GM21723 (cell line): ENCODE data around the gene RANBP3.
"Not testable (repeated sequence)": the region's sequence is repeated elsewhere in the genome, so short reads cannot be mapped to it uniquely, and the experiment has no call there.

ENCODE experiments used
- ATAC-seq: cut with Tn5 transposase; IDR thresholded peaks from one replicate; pipeline ENCODE4 v1.9.1; 2021; ENCODE audit warnings: mild to moderate bottlenecking, moderate library complexity; ENCODE audit not compliant: unreplicated experiment

Gene RANBP3

DNA sequence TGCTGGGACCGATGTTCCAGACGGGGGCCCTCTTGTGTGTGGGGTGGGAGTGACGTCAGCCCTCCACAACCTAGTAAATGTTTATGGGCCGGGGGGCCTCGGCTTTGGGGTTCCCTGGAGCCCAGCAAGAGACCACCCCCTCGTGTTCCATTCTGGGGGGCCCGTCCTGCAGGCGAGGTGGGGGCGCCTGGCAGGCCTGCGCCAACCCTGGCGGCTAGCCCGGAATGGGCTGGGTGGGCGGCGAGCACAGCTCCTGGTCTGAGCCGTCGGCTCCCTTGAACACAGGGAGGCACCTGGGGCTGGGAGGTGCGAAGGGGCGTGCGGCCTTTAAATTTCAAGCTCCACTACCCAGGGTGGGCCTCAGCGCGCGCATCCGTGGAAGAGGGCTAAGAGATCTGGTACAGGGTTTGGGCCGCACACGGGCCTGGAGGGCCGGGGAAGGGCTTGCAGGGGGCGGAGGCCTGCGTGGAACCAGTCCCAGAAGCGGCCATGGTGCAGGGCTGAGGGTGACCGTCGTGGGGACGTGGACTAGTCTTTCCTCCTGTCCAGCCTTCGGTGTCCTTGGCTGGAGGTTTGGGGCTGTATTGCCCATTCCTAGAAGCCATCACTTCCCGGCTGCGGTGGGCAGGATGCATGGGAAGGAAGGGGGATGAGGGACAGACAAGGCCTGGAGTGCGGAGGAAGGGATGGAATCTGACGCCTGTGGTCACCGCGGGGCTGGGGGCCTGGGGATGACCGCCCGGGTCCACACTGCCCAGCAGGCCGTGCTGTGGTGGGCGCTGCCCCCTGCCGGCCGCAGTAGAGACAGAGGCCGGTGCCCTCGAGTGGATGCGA, 85.8 kb downstream of the RANBP3 start:
- ATAC-seq: no peak

- no peak for ATAC-seq
Observed at GRCh38 chr19:5891572-5891937, 86.4 kb downstream of the RANBP3 start.

DNA sequence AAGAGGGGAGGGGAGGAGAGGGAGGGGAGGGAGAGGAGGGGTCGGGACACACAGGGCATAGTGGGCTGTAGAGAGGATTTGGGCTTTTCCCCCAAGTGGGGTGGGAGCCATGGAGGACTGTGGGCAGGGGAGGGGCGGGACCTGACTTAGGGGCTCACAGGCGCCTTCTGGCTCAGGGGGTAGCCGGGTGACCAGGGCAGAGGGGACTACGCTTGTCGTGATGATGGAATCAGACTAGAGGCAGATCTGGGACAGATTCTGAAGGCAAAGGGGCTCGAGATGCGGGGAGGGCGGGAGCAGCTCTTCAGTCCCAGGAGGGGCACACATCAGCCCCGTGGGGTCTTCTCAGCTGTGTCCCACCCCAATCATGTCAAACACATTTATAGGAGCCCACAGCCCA, 87.8 kb downstream of the RANBP3 start:
- no peak for ATAC-seq

- no peak for ATAC-seq
Observed at GRCh38 chr19:5889288-5889971, 88.5 kb downstream of the RANBP3 start.

- not testable (repeated sequence) for ATAC-seq
Observed at GRCh38 chr19:5884065-5884811, 93.7 kb downstream of the RANBP3 start.

DNA sequence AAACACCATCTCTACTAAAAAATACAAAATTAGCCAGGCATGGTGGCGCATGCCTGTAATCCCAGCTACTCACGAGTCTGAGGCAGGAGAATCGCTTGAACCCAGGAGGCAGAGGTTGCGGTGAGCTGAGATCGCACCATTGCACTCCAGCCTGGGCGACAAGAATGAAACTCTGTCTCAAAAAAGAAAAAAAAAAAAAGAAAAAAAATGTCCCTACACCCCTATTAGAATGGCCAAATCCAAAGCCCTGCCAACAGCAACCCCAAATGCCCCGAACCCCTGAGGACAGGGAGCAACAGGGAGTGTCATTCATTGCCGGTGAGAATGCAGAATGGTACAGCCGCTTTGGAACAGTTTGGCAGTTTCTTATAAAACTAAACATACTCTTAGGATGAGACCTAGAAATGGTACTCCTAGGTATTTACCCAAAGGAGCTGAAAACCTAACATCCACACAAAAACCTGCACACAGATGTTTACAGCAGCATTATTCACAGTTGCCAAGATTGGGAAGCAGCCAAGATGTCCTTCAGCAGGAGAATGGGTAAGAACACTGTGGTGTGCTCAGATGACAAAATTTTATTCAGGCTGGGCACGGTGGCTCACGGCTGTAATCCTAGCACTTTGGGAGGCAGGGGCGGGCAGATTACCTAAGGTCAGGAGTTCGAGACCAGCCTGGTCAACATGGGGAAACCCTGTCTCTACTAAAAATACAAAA, 94.6 kb downstream of the RANBP3 start:
- not testable (repeated sequence) for ATAC-seq

GRCh38 chr19:5882421-5882968, 95.4 kb downstream of the RANBP3 start:
- no peak for ATAC-seq

- no peak for ATAC-seq
Observed at GRCh38 chr19:5881543-5882299, 96.2 kb downstream of the RANBP3 start.

DNA sequence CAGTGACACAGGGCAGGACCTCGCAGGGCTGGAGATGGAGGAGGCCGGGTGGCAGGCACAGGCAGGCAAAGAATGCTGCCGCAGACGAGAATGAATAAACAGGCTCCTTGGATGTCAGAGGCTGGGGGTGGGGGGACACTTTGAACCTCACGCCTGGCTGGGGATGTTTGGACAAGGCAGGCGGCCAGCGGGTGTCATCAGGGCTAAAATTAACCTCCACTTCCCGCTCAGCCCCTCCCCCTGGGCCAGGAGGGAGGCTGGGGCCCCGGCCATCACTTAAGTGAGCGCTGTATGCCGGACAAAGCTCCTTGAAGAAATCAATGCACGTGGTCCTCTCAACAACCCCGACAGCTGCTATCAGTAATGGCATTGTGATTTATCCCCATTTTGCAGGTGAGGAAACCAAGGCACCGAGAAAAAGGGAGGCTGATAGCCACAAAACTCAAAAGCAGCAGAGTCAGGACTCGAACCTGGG, 97.3 kb downstream of the RANBP3 start:
- no peak for ATAC-seq

GRCh38 chr19:5880196-5880595, 97.7 kb downstream of the RANBP3 start:
- no peak for ATAC-seq

DNA sequence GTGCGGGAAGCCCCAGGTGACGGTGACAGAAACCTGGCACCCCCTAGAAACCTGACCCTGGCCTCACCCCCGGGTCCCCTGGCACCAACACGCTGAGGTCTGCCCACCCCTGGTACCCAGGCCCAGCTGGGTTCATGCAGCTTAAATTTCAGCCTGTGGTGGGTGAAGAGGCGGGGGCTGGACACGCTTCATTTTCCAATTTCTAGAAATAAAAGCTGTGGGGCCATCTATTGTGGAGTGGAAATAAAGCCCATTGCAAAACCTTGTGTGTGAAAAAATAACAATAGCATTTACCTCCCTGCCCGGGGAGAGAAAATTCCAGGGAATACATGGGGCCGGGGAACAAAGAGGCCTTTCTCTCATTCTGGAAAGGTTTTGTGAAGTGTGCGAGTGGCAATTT, 100.1 kb downstream of the RANBP3 start:
- ATAC-seq: no peak

GRCh38 chr19:5877427-5877826, 100.5 kb downstream of the RANBP3 start:
- no peak for ATAC-seq

DNA sequence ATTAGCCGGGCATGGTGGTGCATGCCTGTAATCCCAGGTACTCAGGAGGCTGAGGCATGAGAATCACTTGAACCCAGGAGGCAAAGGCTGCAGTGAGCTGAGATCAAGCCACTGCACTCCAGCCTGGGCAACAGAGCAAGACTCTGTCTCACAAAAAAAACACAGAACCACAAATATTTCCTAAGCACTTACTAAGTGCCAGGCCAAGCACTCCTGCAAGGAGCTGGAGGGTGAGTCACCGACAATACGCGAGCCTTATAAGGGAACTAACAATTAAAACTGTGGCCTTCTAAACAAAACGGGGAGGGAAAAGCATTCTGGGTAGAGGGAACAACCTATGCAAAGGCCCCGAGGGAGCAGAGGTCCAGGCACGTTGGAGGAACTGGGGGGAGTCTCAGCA, 103.4 kb downstream of the RANBP3 start:
- ATAC-seq: not testable (repeated sequence)

DNA sequence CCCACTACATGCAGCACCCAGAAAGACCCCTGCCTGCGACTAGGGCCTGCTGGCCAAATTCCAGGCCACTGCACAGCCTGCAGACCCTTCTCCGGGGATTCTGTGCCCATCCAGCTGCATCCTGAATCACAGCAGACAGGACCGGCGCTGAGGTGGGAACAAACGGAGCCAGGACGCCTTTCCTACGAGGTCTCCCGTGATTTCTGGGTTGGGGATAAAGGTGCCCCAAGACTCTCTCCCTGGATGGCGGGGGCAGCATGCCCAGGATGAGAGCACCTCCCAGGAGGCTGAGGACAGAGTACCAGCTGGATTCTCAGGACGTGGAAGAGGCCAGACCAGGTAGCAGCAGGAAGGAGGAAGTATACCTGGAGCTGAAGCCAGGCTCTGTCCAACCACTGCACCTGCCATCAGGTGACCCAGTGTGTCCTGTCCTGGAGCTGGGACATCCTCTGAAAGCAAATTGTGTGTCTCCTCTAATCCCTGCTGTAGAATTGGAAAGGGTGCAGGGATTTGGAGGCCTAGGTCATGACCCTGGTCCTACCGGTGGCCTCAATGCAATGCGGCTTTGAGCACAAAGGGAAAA, 104.2 kb downstream of the RANBP3 start:
- ATAC-seq: no peak

DNA sequence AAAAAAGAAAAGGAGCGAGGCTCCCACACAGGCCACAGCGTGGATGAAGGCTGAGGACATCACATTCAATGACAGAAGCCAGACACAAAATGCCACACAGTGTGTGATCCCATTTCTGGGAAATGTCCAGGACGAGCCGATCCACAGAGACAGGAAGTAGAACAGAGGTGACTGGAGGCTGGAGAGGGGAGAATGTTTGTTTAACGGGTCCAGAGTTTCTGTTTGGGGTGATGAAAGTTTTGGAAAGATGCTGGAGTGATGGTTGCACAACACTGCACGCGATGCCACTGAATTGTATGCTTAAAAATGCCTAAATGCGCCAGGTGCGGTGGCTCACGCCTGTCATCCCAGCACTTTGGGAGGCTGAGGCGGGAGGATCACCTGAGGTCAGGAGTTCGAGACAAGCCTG, 107.0 kb downstream of the RANBP3 start:
- no peak for ATAC-seq

DNA sequence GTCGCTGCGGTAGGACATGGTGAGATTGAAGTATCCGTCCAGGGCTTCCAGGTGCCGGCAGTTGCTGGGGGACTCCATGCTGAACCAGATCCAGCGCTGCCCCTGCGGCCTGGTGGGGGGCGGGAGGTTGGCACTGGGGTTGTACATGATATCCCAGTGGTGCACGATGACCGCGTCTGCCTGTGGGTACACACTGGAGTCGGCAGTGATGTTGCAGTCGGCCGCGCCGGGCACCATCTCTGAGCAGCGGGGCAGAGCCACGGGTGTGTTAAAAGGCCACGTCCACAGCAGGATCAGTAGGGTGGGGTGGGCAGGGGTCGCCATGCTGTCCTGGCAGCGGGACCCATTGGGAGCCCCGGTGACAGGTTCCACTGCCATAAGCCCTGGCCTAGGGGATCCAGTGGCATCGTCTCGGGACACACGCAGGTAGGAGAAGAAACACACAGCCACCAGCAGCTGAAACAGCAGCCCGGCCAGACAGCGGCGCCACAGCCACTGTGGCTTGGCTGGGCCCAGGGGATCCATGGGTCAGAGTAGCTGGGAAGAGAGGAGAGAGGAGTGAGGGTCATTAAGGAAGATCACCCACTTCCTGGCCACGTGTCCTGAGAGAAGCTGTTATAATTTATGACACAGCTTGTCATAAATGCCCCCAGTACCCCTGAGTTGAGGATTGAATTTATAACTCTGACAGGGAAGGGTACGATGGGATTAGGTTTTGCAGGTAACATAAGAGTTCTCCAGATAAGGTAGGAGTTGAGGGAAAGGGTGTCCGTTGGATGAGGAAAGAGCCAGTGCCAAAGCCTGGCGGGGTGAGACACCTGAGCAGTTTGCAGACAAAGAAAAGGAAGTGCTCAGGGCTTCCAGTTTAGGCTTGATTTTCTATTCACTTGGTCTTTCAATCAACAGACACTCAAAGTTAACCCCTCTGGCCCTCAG, 110.5 kb downstream of the RANBP3 start:
- ATAC-seq: no peak
